Vagina (tissue), 2 donors: Measurements from ENCODE around the gene TBCD. TPM values are rescaled to one million over a fixed set of nuclear protein-coding genes. Genes with fewer than 3 reads are reported as not detected.

ENCODE experiments used
- DNase-seq, 2 donors: peaks; one replicate each; pipeline ENCODE4 v3.0.0-alpha.2; 2017; ENCODE audit errors: extremely low spot score in 2 of 2
- H3K27ac ChIP-seq: fragments of 200-600 bp; sonication (generic); one replicate; pipeline ENCODE4 v1.5.1; 2019
- H3K27me3 ChIP-seq: fragments of 200-600 bp; sonication (generic); one replicate; pipeline ENCODE4 v1.5.1; 2019
- H3K36me3 ChIP-seq, 2 donors: fragments of 200-600 bp; sonication (generic); one replicate each; pipeline ENCODE4 v1.5.1; 2017 to 2019
- H3K4me1 ChIP-seq: fragments of 200-600 bp; sonication (generic); one replicate; pipeline ENCODE4 v1.5.1; 2019
- H3K4me3 ChIP-seq, 2 donors: fragments of 200-600 bp; sonication (generic); 1 replicate in 1 of 2; 2 replicates in 1 of 2; pipeline ENCODE4 v1.5.1; 2016 to 2019
- H3K9me3 ChIP-seq: fragments of 200-600 bp; sonication (generic); one replicate; pipeline ENCODE4 v1.5.1; 2019
- CTCF ChIP-seq, 3 experiments: fragments of 450-650 bp in 2 of 3; fragments of 200-600 bp in 1 of 3; sonication (generic) in 1 of 3; IDR thresholded peaks; one replicate each; pipeline ENCODE4 v1.5.1; 2017 to 2019; ENCODE audit warnings: antibody characterized with exemption in 3 of 3, mild to moderate bottlenecking in 2 of 3, moderate library complexity in 2 of 3
- POLR2A ChIP-seq, 2 donors: fragments of 450-650 bp; IDR thresholded peaks; one replicate each; pipeline ENCODE4 v1.6.1; 2017; ENCODE audit warnings: antibody characterized with exemption in 2 of 2, mild to moderate bottlenecking in 2 of 2, moderate library complexity in 2 of 2
- POLR2AphosphoS5 ChIP-seq, 2 donors: sonication (generic); formaldehyde crosslinking; IDR thresholded peaks; one replicate each; pipeline ENCODE4 v1.9.0; 2017; ENCODE audit warnings: antibody characterized with exemption in 2 of 2, mild to moderate bottlenecking in 2 of 2, low read depth in 1 of 2; ENCODE audit not compliant: insufficient read depth in 1 of 2
- intact Hi-C: fragments of 100-400 bp; cut with DNase I; formaldehyde crosslinking; loops from one replicate; pipeline ENCODE4 v1.15.1; 2023
- total RNA-seq: library from RNA; depleted of rRNA; stranded (reverse); fragments of >200 nt; gene quantifications from one replicate; pipeline ENCODE4 v1.2.3, GENCODE V29; 2016

TBCD gene
- total RNA-seq, 1 donor from 2014 or later, result 79.3 TPM

- Histone ChIP-seq H3K9me3 (peaks cover 19% of the 10 kb centered on the region), H3K27ac (no peak overlapping the region), H3K4me3 (no peak overlapping the region), H3K4me1 (no peaks in the 10 kb centered on the region), H3K27me3 (no peaks in the 10 kb centered on the region), H3K36me3 (peaks cover 0 to 45% of the 10 kb centered on the region in 2 donors)
- TF ChIP-seq POLR2A (IDR thresholded peaks at IDR 0.05) (no peak), POLR2AphosphoS5 (IDR thresholded peaks at IDR 0.05; ENCODE audit: insufficient read depth in 1 of 2, low read depth in 1 of 2) (no peak), CTCF (IDR thresholded peaks at IDR 0.05) (no peak)
- intact Hi-C loops, result loop anchor here (5.0 kb wide), 1 partner anchor 459 kb away; no protein-coding TSS in a partner anchor
- no peak for DNase-seq
Measured at GRCh38 chr17:82946081-82946480, 194.2 kb downstream of the TBCD start.

GRCh38 chr17:82947051-82947991 is 195.5 kb downstream of the TBCD start:
- H3K36me3 ChIP-seq, result peaks cover 0 to 32% of the 10 kb centered on the region in 2 donors
- TF ChIP-seq POLR2AphosphoS5 (IDR thresholded peaks at IDR 0.05; ENCODE audit: insufficient read depth in 1 of 2, low read depth in 1 of 2), result no peak
- no peak for TF ChIP-seq POLR2A (IDR thresholded peaks at IDR 0.05)
- TF ChIP-seq CTCF (IDR thresholded peaks at IDR 0.05), result no peak
- H3K27ac ChIP-seq, result no peak overlapping the region
- H3K27me3 ChIP-seq, result no peaks in the 10 kb centered on the region
- intact Hi-C loops, result loop anchor here (5.0 kb wide), 1 partner anchor 460 kb away; no protein-coding TSS in a partner anchor
- no peaks in the 10 kb centered on the region for H3K4me1 ChIP-seq
- no peak for DNase-seq
- H3K4me3 ChIP-seq, result no peak overlapping the region
- peaks cover 19% of the 10 kb centered on the region for H3K9me3 ChIP-seq

- Histone ChIP-seq H3K9me3 (peaks cover 19% of the 10 kb centered on the region), H3K36me3 (peaks cover 0 to 25% of the 10 kb centered on the region in 2 donors), H3K27me3 (no peaks in the 10 kb centered on the region), H3K27ac (no peak overlapping the region), H3K4me3 (no peak overlapping the region), H3K4me1 (no peaks in the 10 kb centered on the region)
- intact Hi-C loops, result loop anchor here (5.0 kb wide), 1 partner anchor 461 kb away; no protein-coding TSS in a partner anchor
- TF ChIP-seq CTCF (IDR thresholded peaks at IDR 0.05) (no peak), POLR2A (IDR thresholded peaks at IDR 0.05) (no peak)
- no peak for DNase-seq
Measured at GRCh38 chr17:82948081-82948511, 196.2 kb downstream of the TBCD start.

- intact Hi-C loops, result loop anchor here (5.0 kb wide), 1 partner anchor 462 kb away; no protein-coding TSS in a partner anchor
- no peaks in the 10 kb centered on the region for H3K4me1 ChIP-seq
- peaks cover 0 to 16% of the 10 kb centered on the region in 2 donors for H3K36me3 ChIP-seq
- H3K9me3 ChIP-seq, result peaks cover 19% of the 10 kb centered on the region
- H3K27me3 ChIP-seq, result no peaks in the 10 kb centered on the region
- TF ChIP-seq CTCF (IDR thresholded peaks at IDR 0.05) (no peak), POLR2AphosphoS5 (IDR thresholded peaks at IDR 0.05; ENCODE audit: insufficient read depth in 1 of 2, low read depth in 1 of 2) (no peak), POLR2A (IDR thresholded peaks at IDR 0.05) (no peak)
- no peak for DNase-seq
- H3K27ac ChIP-seq, result no peak overlapping the region
- no peak overlapping the region for H3K4me3 ChIP-seq
Measured at GRCh38 chr17:82948957-82949356, 197.1 kb downstream of the TBCD start.

GRCh38 chr17:82949361-82949760 is 197.5 kb downstream of the TBCD start:
- Histone ChIP-seq H3K9me3 (peaks cover 20% of the 10 kb centered on the region), H3K4me3 (no peak overlapping the region)
- DNase-seq, result no peak

More at GRCh38 chr17:82949361-82949760, 197.5 kb downstream of the TBCD start:
- intact Hi-C loops, result loop anchor here (5.0 kb wide), 1 partner anchor 462 kb away; no protein-coding TSS in a partner anchor
- peaks cover 0 to 12% of the 10 kb centered on the region in 2 donors for H3K36me3 ChIP-seq
- no peaks in the 10 kb centered on the region for H3K27me3 ChIP-seq
- H3K27ac ChIP-seq, result no peak overlapping the region
- TF ChIP-seq CTCF (IDR thresholded peaks at IDR 0.05) (no peak), POLR2AphosphoS5 (IDR thresholded peaks at IDR 0.05; ENCODE audit: insufficient read depth in 1 of 2, low read depth in 1 of 2) (no peak), POLR2A (IDR thresholded peaks at IDR 0.05) (no peak)
- H3K4me1 ChIP-seq, result no peaks in the 10 kb centered on the region
